Chondrocyte (in vitro differentiated cells): ENCODE measurements around the gene OSBPL2. TPM values are rescaled to one million over a fixed set of nuclear protein-coding genes. Genes with fewer than 3 reads are reported as not detected.

Source experiments
- DNase-seq: peaks from one replicate; pipeline ENCODE4 v3.0.0; 2021; ENCODE audit warnings: mixed read lengths, low spot score
- H3K27ac Mint-ChIP-seq: one replicate; pipeline ENCODE4 v1.8.0; 2021; ENCODE audit warnings: mild to moderate bottlenecking, moderate library complexity, mixed read lengths; ENCODE audit not compliant: unreplicated experiment
- H3K27me3 Mint-ChIP-seq: 2 replicates; pipeline ENCODE4 v1.8.0; 2021; ENCODE audit warnings: low read depth, mixed read lengths
- H3K36me3 Mint-ChIP-seq: 2 replicates; pipeline ENCODE4 v1.8.0; 2021; ENCODE audit warnings: low read depth, mixed read lengths
- H3K4me1 Mint-ChIP-seq: 2 replicates; pipeline ENCODE4 v1.8.0; 2021; ENCODE audit warnings: low read depth, mild to moderate bottlenecking, mixed read lengths
- H3K4me3 Mint-ChIP-seq: one replicate; pipeline ENCODE4 v1.8.0; 2021; ENCODE audit warnings: mild to moderate bottlenecking, moderate library complexity, mixed read lengths; ENCODE audit not compliant: unreplicated experiment
- H3K9me3 Mint-ChIP-seq: 2 replicates; pipeline ENCODE4 v1.8.0; 2021; ENCODE audit warnings: low read depth, mixed read lengths
- CTCF ChIP-seq: fragments of 200-600 bp; sonication (generic); IDR thresholded peaks from 2 replicates; pipeline ENCODE4 v1.5.0; 2021; ENCODE audit warnings: antibody characterized with exemption, mild to moderate bottlenecking, moderate library complexity
- long read RNA-seq: library from polyadenylated mRNA; stranded (forward); transcript quantifications from one replicate; pipeline ENCODE4 v2.0.0, GENCODE V29; 2021
- total RNA-seq: library from RNA; stranded (reverse); gene quantifications from 3 replicates; pipeline ENCODE4 v1.2.1, GENCODE V29; 2021

OSBPL2 gene
- 44.4 to 49.0 TPM (median 48.3 TPM) in 3 replicates for total RNA-seq
- long read RNA-seq, full-length matches to known transcripts = 77 of 94 reads
- long read RNA-seq, partial matches to known transcripts = 10 of 94 reads
- long read RNA-seq, other reads (novel, unspliced or antisense) = 7 of 94 reads

GRCh38 chr20:62237801-62238568 is at the start of gene OSBPL2:
OSBPL2 (plus strand) TSS chr20:62238521; CDS start chr20:62256185, 17,664 bp downstream.
- peaks cover 36% of the 10 kb centered on the region for H3K4me1 Mint-ChIP-seq
- H3K27me3 Mint-ChIP-seq = no peaks in the 10 kb centered on the region
- TF ChIP-seq CTCF = no peak
- DNase-seq = peak; percentile 100
- H3K9me3 Mint-ChIP-seq = no peaks in the 10 kb centered on the region
- peaks cover 3% of the 10 kb centered on the region for H3K36me3 Mint-ChIP-seq
- H3K27ac Mint-ChIP-seq = peak within 1 kb of the TSS; percentile 74
- H3K4me3 Mint-ChIP-seq = peak within 1 kb of the TSS; percentile 82

GRCh38 chr20:62190639-62191411 is 47.5 kb upstream of the OSBPL2 start:
- Mint-ChIP-seq H3K4me1 (peaks cover 22% of the 10 kb centered on the region), H3K27ac (no peak overlapping the region), H3K9me3 (no peaks in the 10 kb centered on the region), H3K27me3 (no peaks in the 10 kb centered on the region), H3K36me3 (peaks cover 6% of the 10 kb centered on the region), H3K4me3 (no peak overlapping the region)
- peak; percentile 71 for DNase-seq
- no peak for TF ChIP-seq CTCF

GRCh38 chr20:62191781-62192559 is 46.4 kb upstream of the OSBPL2 start:
- no peak overlapping the region for H3K4me3 Mint-ChIP-seq
- H3K36me3 Mint-ChIP-seq = peaks cover 6% of the 10 kb centered on the region
- H3K27ac Mint-ChIP-seq = no peak overlapping the region
- TF ChIP-seq CTCF = no peak
- H3K4me1 Mint-ChIP-seq = peaks cover 15% of the 10 kb centered on the region
- DNase-seq = peak; percentile 59
- no peaks in the 10 kb centered on the region for H3K27me3 Mint-ChIP-seq
- no peaks in the 10 kb centered on the region for H3K9me3 Mint-ChIP-seq

GRCh38 chr20:62192635-62193034 is 45.7 kb upstream of the OSBPL2 start:
- Mint-ChIP-seq H3K27ac (no peak overlapping the region), H3K9me3 (no peaks in the 10 kb centered on the region), H3K36me3 (peaks cover 6% of the 10 kb centered on the region), H3K4me3 (no peak overlapping the region), H3K27me3 (no peaks in the 10 kb centered on the region), H3K4me1 (peaks cover 8% of the 10 kb centered on the region)
- TF ChIP-seq CTCF = no peak
- peak; percentile 53 for DNase-seq
